SU-DHL-6 (cell line): ENCODE measurements around the gene AIMP2.

Experiments used
- H2AFZ ChIP-seq: fragments of 200-600 bp; sonication (generic); 2 replicates; pipeline ENCODE4 v1.6.1; 2014; ENCODE audit warnings: low read depth, mild to moderate bottlenecking, moderate library complexity, mixed read lengths, antibody characterized with exemption, low read length; ENCODE audit not compliant: severe bottlenecking
- H3F3A ChIP-seq: fragments of 200-600 bp; shearing (Covaris generic); 2 replicates; pipeline ENCODE4 v1.6.0; 2016; ENCODE audit warnings: antibody characterized with exemption, mild to moderate bottlenecking; ENCODE audit not compliant: insufficient read depth
- H3K27ac ChIP-seq: fragments of 200-600 bp; sonication (generic); 2 replicates; pipeline ENCODE4 v1.5.1; 2016; ENCODE audit warnings: low read depth, mild to moderate bottlenecking, low read length, moderate library complexity, mixed read lengths
- H3K27me3 ChIP-seq: fragments of 200-600 bp; sonication (generic), shearing (Covaris generic); 2 replicates; pipeline ENCODE4 v1.6.0; 2014; ENCODE audit warnings: mild to moderate bottlenecking, low read length
- H3K36me3 ChIP-seq: fragments of 200-600 bp; sonication (generic); 2 replicates; pipeline ENCODE4 v1.6.1; 2014; ENCODE audit warnings: mild to moderate bottlenecking, low read length, mixed read lengths
- H3K4me2 ChIP-seq: fragments of 300-600, 200-600 bp; shearing (Covaris generic), sonication (generic); 2 replicates; pipeline ENCODE4 v1.6.0; 2014; ENCODE audit warnings: low read length, low read depth, mild to moderate bottlenecking; ENCODE audit not compliant: poor library complexity, severe bottlenecking
- H3K4me3 ChIP-seq: fragments of 200-600 bp; sonication (generic); 2 replicates; pipeline ENCODE4 v1.5.1; 2014; ENCODE audit warnings: antibody characterized with exemption, low read length, mild to moderate bottlenecking, mixed read lengths; ENCODE audit not compliant: insufficient read depth, poor library complexity, severe bottlenecking
- H3K79me2 ChIP-seq: fragments of 200-600 bp; sonication (generic); 2 replicates; pipeline ENCODE4 v1.6.1; 2014; ENCODE audit warnings: mild to moderate bottlenecking, low read length, moderate library complexity; ENCODE audit not compliant: insufficient read depth
- H3K9ac ChIP-seq: fragments of 200-600 bp; sonication (generic); 2 replicates; pipeline ENCODE4 v1.7.0; 2014; ENCODE audit warnings: mild to moderate bottlenecking, low read length
- H3K9me2 ChIP-seq: fragments of 200-600 bp; sonication (generic); replicated peaks from 2 replicates; pipeline ENCODE4 v1.6.1; 2014; ENCODE audit warnings: low read length; ENCODE audit not compliant: insufficient read depth
- H3K9me3 ChIP-seq: fragments of 200-600 bp; sonication (generic); 2 replicates; pipeline ENCODE4 v1.6.1; 2014; ENCODE audit warnings: low read length, mixed read lengths; ENCODE audit not compliant: insufficient read depth
- H4K20me1 ChIP-seq: fragments of 200-600 bp; sonication (generic); 2 replicates; pipeline ENCODE4 v1.6.1; 2014; ENCODE audit warnings: low read depth, mild to moderate bottlenecking, antibody characterized with exemption, low read length, moderate library complexity, mixed read lengths
- CTCF ChIP-seq: fragments of 200-600 bp; sonication (generic); IDR thresholded peaks from one replicate; pipeline ENCODE4 v1.5.1; 2017; ENCODE audit warnings: antibody characterized with exemption, mild to moderate bottlenecking, low read length, moderate library complexity; ENCODE audit not compliant: insufficient read depth, poor library complexity, severe bottlenecking
- EZH2phosphoT487 ChIP-seq: fragments of 200-600 bp; sonication (generic), shearing (Covaris generic); conservative IDR thresholded peaks from 2 replicates; pipeline ENCODE4 v1.6.1; 2018; ENCODE audit warnings: mild to moderate bottlenecking, antibody characterized with exemption, low read length, moderate library complexity, mixed read lengths

The AIMP2 gene

GRCh38 chr7:6023974-6024435 lies 14.9 kb downstream of the AIMP2 start:
- H2AFZ ChIP-seq = no peak overlapping the region
- H3K4me3 ChIP-seq = no peak overlapping the region
- H3K9me2 ChIP-seq = no peaks in the 10 kb centered on the region
- H4K20me1 ChIP-seq = peaks cover 4% of the 10 kb centered on the region; the same call in 1 of the 2 replicates
- TF ChIP-seq EZH2phosphoT487 (no peak), CTCF (no peak)
- H3K9ac ChIP-seq = no peak overlapping the region
- H3K9me3 ChIP-seq = no peaks in the 10 kb centered on the region
- H3K79me2 ChIP-seq = no peaks in the 10 kb centered on the region
- no peak overlapping the region for H3K27ac ChIP-seq
- peaks cover 23% of the 10 kb centered on the region for H3F3A ChIP-seq
- peaks cover 32% of the 10 kb centered on the region for H3K36me3 ChIP-seq
- no peak overlapping the region for H3K4me2 ChIP-seq
- no peaks in the 10 kb centered on the region for H3K27me3 ChIP-seq

- H3K9me3 ChIP-seq = no peaks in the 10 kb centered on the region
- H3K27me3 ChIP-seq = no peaks in the 10 kb centered on the region
- H3K27ac ChIP-seq = no peak overlapping the region
- no peak overlapping the region for H3K4me2 ChIP-seq
- TF ChIP-seq EZH2phosphoT487 (no peak), CTCF (peak; percentile 14)
- H3K9me2 ChIP-seq = no peaks in the 10 kb centered on the region
- H3K9ac ChIP-seq = no peak overlapping the region
- no peak overlapping the region for H3K4me3 ChIP-seq
- H3F3A ChIP-seq = peaks cover 23% of the 10 kb centered on the region
- H3K79me2 ChIP-seq = no peaks in the 10 kb centered on the region
- H3K36me3 ChIP-seq = peaks cover 21% of the 10 kb centered on the region
- no peak overlapping the region for H2AFZ ChIP-seq
- H4K20me1 ChIP-seq = peaks cover 4% of the 10 kb centered on the region; the same call in 1 of the 2 replicates
These were observed 17.1 kb downstream of the AIMP2 start for GRCh38 chr7:6026011-6026819.

- Histone ChIP-seq H2AFZ (no peak overlapping the region), H3K79me2 (no peaks in the 10 kb centered on the region), H4K20me1 (peaks cover 4% of the 10 kb centered on the region; the same call in 1 of the 2 replicates), H3K9me2 (no peaks in the 10 kb centered on the region), H3K9ac (no peak overlapping the region), H3K27me3 (no peaks in the 10 kb centered on the region), H3F3A (peaks cover 17% of the 10 kb centered on the region), H3K27ac (no peak overlapping the region), H3K9me3 (no peaks in the 10 kb centered on the region), H3K4me2 (no peak overlapping the region), H3K36me3 (peaks cover 15% of the 10 kb centered on the region), H3K4me3 (no peak overlapping the region)
- no peak for TF ChIP-seq EZH2phosphoT487
- TF ChIP-seq CTCF = no peak
These were observed 17.8 kb downstream of the AIMP2 start for GRCh38 chr7:6026820-6027311.
